Chondrocyte (in vitro differentiated cells): ENCODE results near the gene GPSM3. TPM values are rescaled to one million over a fixed set of nuclear protein-coding genes. Genes with fewer than 3 reads are reported as not detected.

Experiments
- DNase-seq: peaks from one replicate; pipeline ENCODE4 v3.0.0; 2021; ENCODE audit warnings: mixed read lengths, low spot score
- H3K27ac Mint-ChIP-seq: one replicate; pipeline ENCODE4 v1.8.0; 2021; ENCODE audit warnings: mild to moderate bottlenecking, moderate library complexity, mixed read lengths; ENCODE audit not compliant: unreplicated experiment
- H3K27me3 Mint-ChIP-seq: 2 replicates; pipeline ENCODE4 v1.8.0; 2021; ENCODE audit warnings: low read depth, mixed read lengths
- H3K36me3 Mint-ChIP-seq: 2 replicates; pipeline ENCODE4 v1.8.0; 2021; ENCODE audit warnings: low read depth, mixed read lengths
- H3K4me1 Mint-ChIP-seq: 2 replicates; pipeline ENCODE4 v1.8.0; 2021; ENCODE audit warnings: low read depth, mild to moderate bottlenecking, mixed read lengths
- H3K4me3 Mint-ChIP-seq: one replicate; pipeline ENCODE4 v1.8.0; 2021; ENCODE audit warnings: mild to moderate bottlenecking, moderate library complexity, mixed read lengths; ENCODE audit not compliant: unreplicated experiment
- H3K9me3 Mint-ChIP-seq: 2 replicates; pipeline ENCODE4 v1.8.0; 2021; ENCODE audit warnings: low read depth, mixed read lengths
- total RNA-seq: library from RNA; stranded (reverse); gene quantifications from 3 replicates; pipeline ENCODE4 v1.2.1, GENCODE V29; 2021
- TF ChIP-seq, protein P1 (sequence below): fragments of 200-600 bp; sonication (generic); IDR thresholded peaks from 2 replicates; pipeline ENCODE4 v1.5.0; 2021; ENCODE audit warnings: antibody characterized with exemption, mild to moderate bottlenecking, moderate library complexity

GPSM3 gene
- total RNA-seq, 1 donor from 2014 or later, result 5.6 TPM

DNA sequence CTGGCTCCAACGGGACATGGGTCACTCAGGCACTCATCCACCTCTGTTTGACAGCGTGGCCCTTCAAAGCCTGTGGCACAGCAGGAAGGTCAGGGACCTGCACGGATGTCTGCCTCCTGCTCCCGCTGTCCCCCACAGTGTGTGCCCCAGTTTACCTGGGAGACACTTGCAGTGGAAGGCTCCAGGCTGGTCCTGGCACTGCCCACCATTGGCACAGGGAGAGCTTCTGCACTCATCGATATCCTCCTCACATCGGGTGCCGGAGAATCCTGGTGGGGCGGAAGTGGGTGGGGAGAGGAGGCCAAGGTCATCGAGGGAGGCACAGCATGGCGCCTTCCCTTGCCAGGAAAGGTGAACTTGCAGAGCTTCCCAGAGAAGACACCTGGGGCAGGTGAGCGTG lies 24.6 kb upstream of the GPSM3 start:
- Mint-ChIP-seq H3K36me3 (no peaks in the 10 kb centered on the region), H3K27me3 (peaks cover 25% of the 10 kb centered on the region), H3K27ac (no peak overlapping the region), H3K9me3 (peaks cover 4% of the 10 kb centered on the region), H3K4me3 (no peak overlapping the region), H3K4me1 (no peaks in the 10 kb centered on the region)
- TF ChIP-seq, protein P1, sequence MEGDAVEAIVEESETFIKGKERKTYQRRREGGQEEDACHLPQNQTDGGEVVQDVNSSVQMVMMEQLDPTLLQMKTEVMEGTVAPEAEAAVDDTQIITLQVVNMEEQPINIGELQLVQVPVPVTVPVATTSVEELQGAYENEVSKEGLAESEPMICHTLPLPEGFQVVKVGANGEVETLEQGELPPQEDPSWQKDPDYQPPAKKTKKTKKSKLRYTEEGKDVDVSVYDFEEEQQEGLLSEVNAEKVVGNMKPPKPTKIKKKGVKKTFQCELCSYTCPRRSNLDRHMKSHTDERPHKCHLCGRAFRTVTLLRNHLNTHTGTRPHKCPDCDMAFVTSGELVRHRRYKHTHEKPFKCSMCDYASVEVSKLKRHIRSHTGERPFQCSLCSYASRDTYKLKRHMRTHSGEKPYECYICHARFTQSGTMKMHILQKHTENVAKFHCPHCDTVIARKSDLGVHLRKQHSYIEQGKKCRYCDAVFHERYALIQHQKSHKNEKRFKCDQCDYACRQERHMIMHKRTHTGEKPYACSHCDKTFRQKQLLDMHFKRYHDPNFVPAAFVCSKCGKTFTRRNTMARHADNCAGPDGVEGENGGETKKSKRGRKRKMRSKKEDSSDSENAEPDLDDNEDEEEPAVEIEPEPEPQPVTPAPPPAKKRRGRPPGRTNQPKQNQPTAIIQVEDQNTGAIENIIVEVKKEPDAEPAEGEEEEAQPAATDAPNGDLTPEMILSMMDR, result no peak
- DNase-seq, result no peak

DNA sequence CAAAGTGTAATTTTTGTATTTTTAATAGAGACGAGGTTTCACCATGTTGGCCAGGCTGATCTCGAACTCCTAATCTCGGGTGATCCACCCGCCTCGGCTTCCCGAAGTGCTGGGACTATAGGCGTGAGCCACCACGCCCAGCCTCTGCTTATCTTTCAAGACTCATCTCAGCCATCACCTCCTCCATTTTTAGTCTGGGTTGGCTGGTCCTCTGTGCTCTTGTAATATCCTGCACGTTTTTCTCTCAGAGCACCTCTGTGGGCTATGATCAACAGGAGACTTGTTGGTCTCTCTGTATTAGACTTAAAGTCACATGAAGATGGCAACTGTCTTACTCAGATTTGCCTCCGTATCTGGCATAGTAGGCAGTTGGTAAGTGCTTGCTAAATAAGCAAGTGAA lies 23.8 kb upstream of the GPSM3 start:
- no peak overlapping the region for H3K27ac Mint-ChIP-seq
- TF ChIP-seq, protein P1, result no peak
- no peaks in the 10 kb centered on the region for H3K36me3 Mint-ChIP-seq
- H3K4me1 Mint-ChIP-seq, result no peaks in the 10 kb centered on the region
- no peak overlapping the region for H3K4me3 Mint-ChIP-seq
- H3K9me3 Mint-ChIP-seq, result peaks cover 4% of the 10 kb centered on the region
- DNase-seq, result no peak
- peaks cover 25% of the 10 kb centered on the region for H3K27me3 Mint-ChIP-seq

DNA sequence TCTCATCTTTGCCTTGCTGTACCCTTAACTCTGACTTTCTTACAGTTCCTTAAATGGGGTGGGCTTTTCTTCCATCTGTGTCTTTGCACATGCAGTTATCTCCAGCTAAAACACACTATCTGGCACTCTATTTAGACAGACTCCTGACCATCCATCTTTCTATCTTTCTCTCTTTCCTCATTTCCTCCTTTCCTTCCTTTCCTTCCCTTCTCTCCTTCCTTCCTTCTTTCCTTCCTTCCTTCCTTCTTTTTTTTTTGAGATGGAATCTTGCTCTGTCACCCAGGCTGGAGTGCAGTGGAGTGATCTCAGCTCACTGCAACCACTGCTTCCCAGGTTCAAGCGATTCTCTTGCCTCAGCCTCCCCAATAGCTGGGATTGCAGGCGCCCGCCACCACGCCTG lies 23.2 kb upstream of the GPSM3 start:
- Mint-ChIP-seq H3K27me3 (peaks cover 25% of the 10 kb centered on the region), H3K4me1 (no peaks in the 10 kb centered on the region), H3K27ac (no peak overlapping the region), H3K36me3 (no peaks in the 10 kb centered on the region), H3K4me3 (no peak overlapping the region), H3K9me3 (peaks cover 4% of the 10 kb centered on the region)
- TF ChIP-seq, protein P1, result no peak
- DNase-seq, result no peak

DNA sequence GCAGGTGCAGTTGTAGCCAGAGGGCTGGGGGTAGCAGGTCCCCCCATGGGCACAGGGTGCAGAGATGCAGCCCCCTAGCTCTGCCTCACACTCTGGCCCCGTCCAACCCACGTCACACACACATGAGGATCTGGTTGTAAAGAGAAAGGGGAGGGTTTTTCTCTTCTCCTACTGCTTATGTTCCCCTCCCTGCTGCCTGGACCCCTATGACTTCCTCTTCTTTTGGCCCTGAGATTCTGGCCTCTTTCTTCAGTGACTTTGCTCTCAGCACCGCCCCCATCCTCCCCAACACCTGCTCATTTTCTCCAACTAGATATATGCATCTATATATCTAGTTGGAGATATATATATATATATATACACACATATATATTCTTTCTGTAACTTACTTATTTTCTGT lies 21.7 kb upstream of the GPSM3 start:
- Mint-ChIP-seq H3K27me3 (peaks cover 18% of the 10 kb centered on the region), H3K4me3 (no peak overlapping the region), H3K36me3 (no peaks in the 10 kb centered on the region), H3K4me1 (no peaks in the 10 kb centered on the region), H3K27ac (no peak overlapping the region), H3K9me3 (peaks cover 4% of the 10 kb centered on the region)
- no peak for DNase-seq
- TF ChIP-seq, protein P1, result no peak

DNA sequence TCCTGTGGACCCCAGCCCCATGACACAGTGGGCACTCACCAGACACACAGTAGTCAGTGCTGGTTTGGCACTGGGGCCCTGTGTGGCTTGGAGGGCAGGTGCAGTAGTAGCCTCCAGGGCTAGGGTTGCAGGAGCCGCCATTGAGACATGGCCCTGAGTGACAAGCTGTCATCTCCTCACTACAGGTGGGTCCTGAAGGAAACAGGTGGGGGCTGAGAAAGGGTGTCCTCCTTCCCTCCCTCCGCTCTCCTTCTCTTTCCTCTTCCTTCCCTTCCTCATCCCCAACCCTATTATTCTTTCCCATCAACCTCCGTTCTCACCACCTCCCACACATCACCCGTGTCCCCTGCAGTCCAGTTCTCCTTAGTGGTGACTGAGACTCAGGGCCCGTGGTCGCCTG lies 21.2 kb upstream of the GPSM3 start:
- H3K4me3 Mint-ChIP-seq, result no peak overlapping the region
- H3K36me3 Mint-ChIP-seq, result no peaks in the 10 kb centered on the region
- peaks cover 18% of the 10 kb centered on the region for H3K27me3 Mint-ChIP-seq
- peaks cover 4% of the 10 kb centered on the region for H3K9me3 Mint-ChIP-seq
- TF ChIP-seq, protein P1, result no peak
- no peak overlapping the region for H3K27ac Mint-ChIP-seq
- no peak for DNase-seq
- H3K4me1 Mint-ChIP-seq, result no peaks in the 10 kb centered on the region
